Mesothelial cell of epicardium (in vitro differentiated cells): Measurements from ENCODE around the gene PCED1A. TPM values are rescaled to one million over a fixed set of nuclear protein-coding genes. Genes with fewer than 3 reads are reported as not detected.
A peak's percentile ranks its signal among the peaks of the same experiment; 100 is the strongest.
"Not testable (repeated sequence)": the region's sequence is repeated elsewhere in the genome, so short reads cannot be mapped to it uniquely, and the experiment has no call there.

Experiments
- DNase-seq, 2 experiments: peaks; one replicate each; pipeline ENCODE4 v3.0.0; 2021; ENCODE audit warnings: low spot score in 2 of 2; ENCODE audit not compliant: unreplicated experiment in 2 of 2
- H3K27ac Mint-ChIP-seq: 2 replicates; pipeline ENCODE4 v1.8.0; 2021; ENCODE audit warnings: mixed read lengths
- H3K27me3 Mint-ChIP-seq: 2 replicates; pipeline ENCODE4 v1.8.0; 2021; ENCODE audit warnings: low read depth, mixed read lengths
- H3K36me3 Mint-ChIP-seq: 2 replicates; pipeline ENCODE4 v1.8.0; 2021; ENCODE audit warnings: mixed read lengths
- H3K4me1 Mint-ChIP-seq: 2 replicates; pipeline ENCODE4 v1.8.0; 2021; ENCODE audit warnings: mixed read lengths
- H3K4me3 Mint-ChIP-seq: 2 replicates; pipeline ENCODE4 v1.8.0; 2021; ENCODE audit warnings: mild to moderate bottlenecking, moderate library complexity, mixed read lengths
- H3K9me3 Mint-ChIP-seq: 2 replicates; pipeline ENCODE4 v1.8.0; 2021; ENCODE audit warnings: mixed read lengths
- CTCF ChIP-seq: fragments of 200-600 bp; sonication (generic); IDR thresholded peaks from one replicate; pipeline ENCODE4 v1.5.0; 2021; ENCODE audit warnings: antibody characterized with exemption; ENCODE audit not compliant: unreplicated experiment
- total RNA-seq: library from RNA; stranded (reverse); gene quantifications from 3 replicates; pipeline ENCODE4 v1.2.1, GENCODE V29; 2021

Gene PCED1A
- total RNA-seq, 1 donor from 2014 or later: 113 TPM

GRCh38 chr20:2834401-2835110 lies 5.9 kb downstream of the PCED1A start:
- Mint-ChIP-seq H3K27me3 (no peaks in the 10 kb centered on the region), H3K27ac (no peak overlapping the region), H3K4me3 (no peak overlapping the region), H3K4me1 (peaks cover 7% of the 10 kb centered on the region), H3K36me3 (peaks cover 17% of the 10 kb centered on the region), H3K9me3 (no peaks in the 10 kb centered on the region)
- no peak for DNase-seq
- no peak for TF ChIP-seq CTCF

- TF ChIP-seq CTCF: no peak
- H3K36me3 Mint-ChIP-seq: peaks cover 17% of the 10 kb centered on the region
- peaks cover 1% of the 10 kb centered on the region for H3K9me3 Mint-ChIP-seq
- DNase-seq: no peak
- peaks cover 2% of the 10 kb centered on the region for H3K4me1 Mint-ChIP-seq
- no peaks in the 10 kb centered on the region for H3K27me3 Mint-ChIP-seq
- H3K27ac Mint-ChIP-seq: no peak overlapping the region
- no peak overlapping the region for H3K4me3 Mint-ChIP-seq
Measured at GRCh38 chr20:2833761-2834160, 6.7 kb downstream of the PCED1A start.

- Mint-ChIP-seq H3K9me3 (peaks cover 11% of the 10 kb centered on the region), H3K4me1 (peaks cover 11% of the 10 kb centered on the region), H3K36me3 (peaks cover 15% of the 10 kb centered on the region)
- not testable (repeated sequence) for DNase-seq, H3K27ac Mint-ChIP-seq, H3K4me3 Mint-ChIP-seq, H3K27me3 Mint-ChIP-seq
Measured at GRCh38 chr20:2831206-2831605, 9.2 kb downstream of the PCED1A start.

- no peak for TF ChIP-seq CTCF
- H3K4me3 Mint-ChIP-seq: no peak overlapping the region
- no peak for DNase-seq
- H3K36me3 Mint-ChIP-seq: peaks cover 6% of the 10 kb centered on the region
- peaks cover 2% of the 10 kb centered on the region for H3K27me3 Mint-ChIP-seq
- H3K27ac Mint-ChIP-seq: no peak overlapping the region
- peaks cover 11% of the 10 kb centered on the region for H3K9me3 Mint-ChIP-seq
- H3K4me1 Mint-ChIP-seq: peaks cover 17% of the 10 kb centered on the region
Measured at GRCh38 chr20:2829376-2829775, 11.1 kb downstream of the PCED1A start.

- no peak for DNase-seq
- Mint-ChIP-seq H3K27me3 (peaks cover 4% of the 10 kb centered on the region), H3K4me1 (peaks cover 20% of the 10 kb centered on the region), H3K9me3 (peaks cover 11% of the 10 kb centered on the region), H3K36me3 (peaks cover 2% of the 10 kb centered on the region), H3K4me3 (no peak overlapping the region), H3K27ac (no peak overlapping the region)
- TF ChIP-seq CTCF: no peak
Measured at GRCh38 chr20:2826655-2827054, 13.8 kb downstream of the PCED1A start.

- Mint-ChIP-seq H3K27ac (peak overlapping the region; percentile 58), H3K27me3 (peaks cover 5% of the 10 kb centered on the region), H3K9me3 (peaks cover 11% of the 10 kb centered on the region), H3K36me3 (peaks cover 2% of the 10 kb centered on the region), H3K4me3 (peak overlapping the region; percentile 53), H3K4me1 (peaks cover 23% of the 10 kb centered on the region)
- no peak for TF ChIP-seq CTCF
- DNase-seq: no peak
Measured at GRCh38 chr20:2825761-2826160, 14.7 kb downstream of the PCED1A start.
